ENCODE measurements around the gene TMEM31. TPM values are rescaled to one million over a fixed set of nuclear protein-coding genes. Genes with fewer than 3 reads are reported as not detected.

The TMEM31 gene, protein sequence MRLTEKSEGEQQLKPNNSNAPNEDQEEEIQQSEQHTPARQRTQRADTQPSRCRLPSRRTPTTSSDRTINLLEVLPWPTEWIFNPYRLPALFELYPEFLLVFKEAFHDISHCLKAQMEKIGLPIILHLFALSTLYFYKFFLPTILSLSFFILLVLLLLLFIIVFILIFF
- not detected for total RNA-seq

DNA sequence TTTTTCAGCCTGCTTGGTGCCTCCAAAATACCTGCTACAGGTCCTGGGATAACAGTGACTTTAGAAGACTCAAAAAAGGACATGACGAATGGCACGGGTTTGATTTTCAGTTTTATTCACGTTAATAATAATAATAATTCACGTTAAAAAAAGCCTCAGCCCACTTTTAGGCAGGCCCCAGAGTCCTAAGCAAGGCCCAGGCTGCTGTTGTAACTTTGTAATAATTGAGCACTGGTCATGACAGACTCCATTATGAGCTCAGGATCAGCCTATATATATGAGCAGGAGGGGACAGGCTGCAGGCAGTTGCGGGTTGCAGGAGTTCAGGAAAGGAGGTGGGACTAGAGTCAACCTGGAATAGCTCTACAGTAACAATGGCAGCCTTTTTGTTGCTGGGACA is at the start of gene TMEM31:
Gene TMEM31, plus strand, starts transcription at position 301 of the 400 bp plus-strand sequence. CDS start 1,350 bp downstream, outside the sequence.
- Histone ChIP-seq H3K4me1 (no peaks in the 10 kb centered on the region), H3K36me3 (no peaks in the 10 kb centered on the region), H3K27ac (no peak within 1 kb of the TSS), H3K9me3 (no peaks in the 10 kb centered on the region), H3K27me3 (peaks cover 0 to 52% of the 10 kb centered on the region in 2 donors), H3K4me3 (no peak within 1 kb of the TSS)
- intact Hi-C loops (cut with DNase I; ENCODE audit: low total_unique reads), result no loop called here
- no peak for DNase-seq (ENCODE audit: low spot score in 2 of 2)
- TF ChIP-seq, protein P1, sequence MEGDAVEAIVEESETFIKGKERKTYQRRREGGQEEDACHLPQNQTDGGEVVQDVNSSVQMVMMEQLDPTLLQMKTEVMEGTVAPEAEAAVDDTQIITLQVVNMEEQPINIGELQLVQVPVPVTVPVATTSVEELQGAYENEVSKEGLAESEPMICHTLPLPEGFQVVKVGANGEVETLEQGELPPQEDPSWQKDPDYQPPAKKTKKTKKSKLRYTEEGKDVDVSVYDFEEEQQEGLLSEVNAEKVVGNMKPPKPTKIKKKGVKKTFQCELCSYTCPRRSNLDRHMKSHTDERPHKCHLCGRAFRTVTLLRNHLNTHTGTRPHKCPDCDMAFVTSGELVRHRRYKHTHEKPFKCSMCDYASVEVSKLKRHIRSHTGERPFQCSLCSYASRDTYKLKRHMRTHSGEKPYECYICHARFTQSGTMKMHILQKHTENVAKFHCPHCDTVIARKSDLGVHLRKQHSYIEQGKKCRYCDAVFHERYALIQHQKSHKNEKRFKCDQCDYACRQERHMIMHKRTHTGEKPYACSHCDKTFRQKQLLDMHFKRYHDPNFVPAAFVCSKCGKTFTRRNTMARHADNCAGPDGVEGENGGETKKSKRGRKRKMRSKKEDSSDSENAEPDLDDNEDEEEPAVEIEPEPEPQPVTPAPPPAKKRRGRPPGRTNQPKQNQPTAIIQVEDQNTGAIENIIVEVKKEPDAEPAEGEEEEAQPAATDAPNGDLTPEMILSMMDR (IDR thresholded peaks at IDR 0.05), result no peak
- TF ChIP-seq POLR2A (IDR thresholded peaks at IDR 0.05) (no peak), POLR2AphosphoS5 (IDR thresholded peaks at IDR 0.05) (no peak)

DNA sequence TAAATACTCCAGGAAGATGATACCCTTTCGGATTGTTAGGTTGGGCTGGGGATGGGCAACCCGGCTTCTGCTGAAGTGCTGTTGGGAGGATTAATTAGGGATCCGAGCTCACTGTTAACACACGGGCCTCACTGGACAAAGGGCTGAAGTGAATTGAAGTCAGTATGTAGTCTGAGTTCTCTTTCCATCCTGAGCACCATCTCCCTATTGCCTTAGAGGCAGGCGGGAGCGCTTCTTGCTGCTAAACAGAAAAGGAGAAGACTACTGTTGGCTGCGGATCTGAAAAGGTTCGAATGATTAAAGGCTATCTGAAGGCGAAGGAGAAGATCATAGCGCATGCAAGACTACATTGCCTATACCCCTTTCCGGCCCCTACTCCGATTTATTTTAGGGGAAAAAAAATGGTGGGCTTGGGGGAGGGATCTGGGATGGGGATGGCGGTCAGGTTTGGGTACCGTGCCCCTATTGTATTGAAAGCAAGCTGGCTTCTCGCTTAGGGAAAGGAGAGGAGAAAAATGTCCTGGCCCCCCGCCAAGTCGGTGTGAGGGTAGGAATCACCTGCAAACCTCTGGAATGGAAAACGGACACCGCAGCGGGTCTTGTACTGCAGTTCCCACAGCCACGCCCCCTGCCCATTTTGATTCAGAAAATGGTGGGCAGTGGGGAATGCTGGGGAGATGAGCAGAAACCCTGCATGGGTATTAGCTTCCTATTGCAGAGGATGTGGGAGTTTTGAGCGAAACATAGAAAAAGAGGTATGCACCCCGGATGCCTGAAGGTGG is 46.5 kb upstream of the TMEM31 start:
- Histone ChIP-seq H3K9me3 (no peaks in the 10 kb centered on the region), H3K27me3 (peaks cover 0 to 51% of the 10 kb centered on the region in 2 donors), H3K4me3 (peak overlapping the region in 2 of 3 donors; percentile 5 to 37), H3K27ac (no peak overlapping the region), H3K36me3 (no peaks in the 10 kb centered on the region), H3K4me1 (no peaks in the 10 kb centered on the region)
- DNase-seq (ENCODE audit: low spot score in 2 of 2), result no peak
- intact Hi-C loops (cut with DNase I; ENCODE audit: low total_unique reads), result no loop called here
- TF ChIP-seq POLR2AphosphoS5 (IDR thresholded peaks at IDR 0.05) (no peak), POLR2A (IDR thresholded peaks at IDR 0.05) (no peak)
- TF ChIP-seq, protein P1 (IDR thresholded peaks at IDR 0.05), result no peak

DNA sequence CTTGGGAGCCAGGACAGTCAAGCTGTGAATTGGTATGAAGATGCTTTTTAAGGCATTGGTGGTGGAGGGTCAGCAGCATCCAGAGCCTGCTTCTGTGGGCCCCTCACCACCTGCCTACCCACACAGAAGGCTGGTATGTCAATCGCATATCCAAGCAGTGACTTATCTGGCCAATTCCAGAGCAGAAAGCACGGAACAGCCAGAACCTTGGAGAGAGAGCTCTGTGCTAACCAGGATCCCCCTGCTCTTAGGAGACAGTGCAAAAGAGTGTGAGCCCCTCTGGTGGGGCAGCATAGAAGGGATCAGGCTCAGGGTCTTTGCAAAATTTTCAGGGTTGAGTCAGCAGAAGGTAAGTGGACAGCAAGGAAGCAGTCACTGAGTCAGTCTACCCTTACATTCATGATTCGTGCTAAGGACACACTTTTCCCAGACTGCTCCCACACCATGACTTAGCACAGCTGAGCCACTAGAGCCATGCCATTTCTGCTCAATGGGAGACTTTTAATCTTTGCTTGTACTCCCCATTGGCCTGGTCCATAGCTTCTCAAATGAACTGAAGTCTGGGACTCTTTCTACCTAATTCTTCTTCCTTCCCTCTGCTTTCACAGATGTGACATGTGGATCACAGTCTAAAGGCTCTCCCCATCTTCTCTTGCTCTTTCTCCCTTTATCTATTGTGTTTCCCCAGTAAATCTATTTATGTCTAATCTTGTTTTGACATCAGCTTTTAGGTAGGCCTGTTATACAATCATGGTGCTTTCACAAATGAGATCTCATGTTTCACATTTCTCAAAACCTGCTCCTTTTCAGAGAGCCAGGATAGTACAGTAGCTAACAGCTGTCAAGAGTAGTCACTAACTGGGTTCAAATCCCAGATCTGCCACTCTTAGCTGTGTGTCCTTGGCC is 44.3 kb upstream of the TMEM31 start:
- no peaks in the 10 kb centered on the region for H3K9me3 ChIP-seq
- H3K4me3 ChIP-seq, result no peak overlapping the region
- no peaks in the 10 kb centered on the region for H3K36me3 ChIP-seq
- H3K4me1 ChIP-seq, result no peaks in the 10 kb centered on the region
- no peak for DNase-seq (ENCODE audit: low spot score in 2 of 2)
- TF ChIP-seq POLR2A (IDR thresholded peaks at IDR 0.05) (no peak), POLR2AphosphoS5 (IDR thresholded peaks at IDR 0.05) (no peak)
- TF ChIP-seq, protein P1 (IDR thresholded peaks at IDR 0.05), result no peak
- intact Hi-C loops (cut with DNase I; ENCODE audit: low total_unique reads), result no loop called here
- H3K27me3 ChIP-seq, result peaks cover 0 to 48% of the 10 kb centered on the region in 2 donors
- no peak overlapping the region for H3K27ac ChIP-seq

DNA sequence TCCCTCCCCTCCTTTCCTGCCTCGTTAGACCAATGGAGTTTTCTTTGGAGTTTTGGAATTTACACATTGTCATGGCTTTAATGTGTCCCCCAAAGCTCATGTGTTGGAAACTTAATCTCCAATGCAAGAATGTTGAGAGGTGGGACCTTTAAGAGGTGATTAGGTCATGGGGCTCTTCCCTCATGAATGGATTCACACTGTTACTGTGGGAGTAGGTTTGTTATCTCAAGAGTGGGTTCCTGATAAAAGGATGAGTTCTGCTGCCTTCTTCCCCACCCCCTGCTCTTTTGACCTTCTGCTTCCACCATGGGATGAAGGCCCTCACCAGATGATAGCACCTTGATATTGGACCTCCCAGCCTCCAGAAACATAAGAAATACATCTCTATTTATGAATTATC is 41.0 kb upstream of the TMEM31 start:
- H3K4me3 ChIP-seq, result no peak overlapping the region
- peaks cover 0 to 44% of the 10 kb centered on the region in 2 donors for H3K27me3 ChIP-seq
- no peak overlapping the region for H3K27ac ChIP-seq
- H3K36me3 ChIP-seq, result no peaks in the 10 kb centered on the region
- intact Hi-C loops (cut with DNase I; ENCODE audit: low total_unique reads), result no loop called here
- TF ChIP-seq POLR2A (IDR thresholded peaks at IDR 0.05) (no peak), POLR2AphosphoS5 (IDR thresholded peaks at IDR 0.05) (no peak)
- H3K4me1 ChIP-seq, result no peaks in the 10 kb centered on the region
- DNase-seq (ENCODE audit: low spot score in 2 of 2), result no peak
- H3K9me3 ChIP-seq, result no peaks in the 10 kb centered on the region

DNA sequence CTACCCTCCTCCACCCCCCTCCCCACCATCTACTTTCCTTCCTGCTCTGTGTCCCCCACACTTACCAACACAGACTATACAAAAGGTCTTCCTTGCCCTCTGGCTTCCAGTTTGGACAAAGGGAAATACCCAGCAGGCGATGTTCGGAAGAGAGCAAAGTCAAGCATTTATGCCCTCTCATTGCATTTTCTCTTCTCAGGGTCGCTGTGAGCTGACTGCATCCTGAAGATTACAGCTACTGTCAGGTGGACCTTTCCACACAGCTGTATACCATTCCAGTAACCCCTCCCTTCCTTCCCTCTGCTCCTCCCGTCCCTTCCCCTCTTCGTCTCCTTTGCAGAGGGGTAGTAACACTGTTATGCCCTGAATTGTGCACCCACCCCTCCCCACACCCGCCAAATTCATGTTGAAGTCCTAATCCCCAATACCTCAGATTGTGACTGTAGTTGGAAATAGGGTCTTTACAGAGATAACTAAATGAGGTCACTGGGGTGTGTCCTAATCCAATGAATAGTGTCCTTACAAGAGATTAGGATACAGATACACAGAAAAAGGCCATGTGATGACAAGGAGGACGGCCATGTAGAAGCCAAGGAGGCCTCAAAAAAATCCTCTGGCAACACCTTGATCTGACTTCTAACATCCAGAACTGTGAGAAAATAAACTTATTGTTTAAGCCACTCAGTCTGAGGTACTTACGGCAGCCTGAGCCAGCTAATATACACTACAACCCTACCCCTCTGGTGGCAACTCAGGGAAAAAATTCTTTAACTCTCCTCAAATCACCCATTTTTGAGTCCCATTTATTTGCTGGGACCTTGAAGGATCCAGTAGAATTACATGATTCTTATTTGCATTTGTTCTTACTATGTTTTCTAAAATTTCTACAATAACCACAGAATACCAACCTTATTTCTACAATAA is 35.9 kb upstream of the TMEM31 start:
- H3K27ac ChIP-seq, result no peak overlapping the region
- intact Hi-C loops (cut with DNase I; ENCODE audit: low total_unique reads), result no loop called here
- no peaks in the 10 kb centered on the region for H3K36me3 ChIP-seq
- H3K27me3 ChIP-seq, result peaks cover 0 to 28% of the 10 kb centered on the region in 2 donors
- no peak for DNase-seq (ENCODE audit: low spot score in 2 of 2)
- TF ChIP-seq POLR2AphosphoS5 (IDR thresholded peaks at IDR 0.05), result no peak
- TF ChIP-seq POLR2A (IDR thresholded peaks at IDR 0.05), result no peak
- TF ChIP-seq, protein P1 (IDR thresholded peaks at IDR 0.05), result no peak
- no peak overlapping the region for H3K4me3 ChIP-seq
- no peaks in the 10 kb centered on the region for H3K9me3 ChIP-seq
- no peaks in the 10 kb centered on the region for H3K4me1 ChIP-seq
